DMS 273 (cell line): ENCODE results near the gene ASB10.

Experiments
- DNase-seq: peaks from one replicate; lab custom pipeline; 2025; ENCODE audit not compliant: unreplicated experiment; lab: John Stamatoyannopoulos, UW

The ASB10 gene

GRCh38 chr7:151189038-151189437 is 2.0 kb upstream of the ASB10 start:
- DNase-seq = no peak

DNA sequence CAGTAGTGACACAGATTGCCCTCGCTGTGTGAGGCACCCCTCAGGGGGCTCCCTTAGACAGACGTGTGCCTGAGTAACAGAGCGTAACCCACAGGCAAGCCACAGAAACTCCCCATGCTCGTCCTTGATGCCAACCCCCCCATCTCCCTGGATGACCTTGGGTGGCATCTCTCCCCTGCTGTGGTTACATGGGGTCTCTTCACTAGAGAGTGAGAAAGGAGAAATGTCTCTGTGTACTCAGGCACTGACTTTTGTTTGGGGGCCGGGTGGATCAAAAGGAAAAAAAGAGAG is 1.1 kb upstream of the ASB10 start:
- no peak for DNase-seq

- no peak for DNase-seq
These were observed 580 bp upstream of the ASB10 start for GRCh38 chr7:151187409-151188251.

- no peak for DNase-seq
These were observed 1.0 kb downstream of the ASB10 start for GRCh38 chr7:151185762-151186639.

DNA sequence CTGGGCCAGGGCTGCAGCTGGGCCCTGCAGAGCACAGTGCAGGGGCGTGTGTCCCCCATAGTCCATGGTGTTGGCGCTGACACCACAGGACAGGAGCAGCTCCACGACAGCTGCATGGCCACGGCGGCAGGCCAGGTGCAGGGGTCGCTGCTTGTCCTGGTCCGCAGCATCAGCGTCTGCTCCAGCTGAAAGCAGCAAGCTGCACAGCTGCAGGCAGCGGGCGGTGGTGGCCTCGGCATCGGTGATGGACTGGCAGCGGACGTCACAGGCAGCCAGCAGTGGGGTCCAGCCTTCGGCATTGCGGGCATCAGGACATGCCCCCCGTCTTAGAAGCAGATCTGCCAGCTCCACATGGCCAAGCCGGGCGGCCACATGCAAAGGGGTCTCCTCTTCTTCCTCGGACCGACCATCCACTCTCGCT is 6.0 kb downstream of the ASB10 start:
- DNase-seq = no peak

- DNase-seq = no peak
These were observed 7.1 kb downstream of the ASB10 start for GRCh38 chr7:151179946-151180345.

DNA sequence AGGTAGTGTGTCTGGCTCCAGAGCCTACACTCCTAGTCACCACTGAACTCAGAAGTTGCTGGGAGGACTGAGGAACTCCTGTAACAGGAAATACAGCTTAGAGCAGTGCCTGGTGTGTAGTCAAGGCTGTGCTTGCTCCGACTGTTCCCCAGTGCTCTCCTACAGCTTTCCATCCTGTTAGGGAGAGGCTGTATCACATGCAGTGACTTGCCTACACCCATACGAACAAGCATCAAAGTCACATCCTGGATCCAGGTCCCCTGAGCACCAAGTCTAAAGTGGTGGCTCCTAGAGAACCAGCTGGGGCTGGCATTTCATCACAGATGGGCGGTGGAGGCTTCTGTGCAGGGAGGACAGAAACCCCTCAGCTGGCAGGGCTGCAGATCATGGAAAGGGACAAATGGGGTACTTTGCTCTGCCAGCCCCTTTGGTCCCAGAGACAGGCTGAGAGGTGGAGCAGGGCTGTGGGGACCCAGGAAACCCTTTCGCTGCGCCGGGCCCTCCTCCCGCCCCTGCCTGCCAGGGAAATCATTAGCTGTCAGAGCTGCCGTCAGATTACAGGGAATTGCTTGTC is 7.7 kb downstream of the ASB10 start:
- DNase-seq = no peak

DNA sequence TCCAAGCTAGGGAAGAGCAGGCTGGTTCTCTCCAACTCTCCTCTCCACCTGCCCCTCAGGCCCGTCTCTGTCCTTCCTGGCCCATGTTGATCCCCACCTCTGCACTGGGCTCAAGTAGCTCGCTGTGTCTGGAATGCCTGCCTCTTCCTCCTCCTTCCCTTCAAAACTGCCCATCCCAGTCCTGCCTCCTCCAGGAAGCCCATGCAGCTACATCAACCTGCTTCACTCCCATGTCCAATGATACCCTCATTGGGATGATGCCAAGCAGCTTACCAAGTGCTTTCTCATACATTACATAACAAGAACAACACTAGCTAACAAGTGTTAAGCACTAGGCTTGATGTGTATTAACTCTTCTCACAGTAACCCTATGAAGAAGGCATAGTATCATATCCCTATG is 8.2 kb downstream of the ASB10 start:
- no peak for DNase-seq

DNA sequence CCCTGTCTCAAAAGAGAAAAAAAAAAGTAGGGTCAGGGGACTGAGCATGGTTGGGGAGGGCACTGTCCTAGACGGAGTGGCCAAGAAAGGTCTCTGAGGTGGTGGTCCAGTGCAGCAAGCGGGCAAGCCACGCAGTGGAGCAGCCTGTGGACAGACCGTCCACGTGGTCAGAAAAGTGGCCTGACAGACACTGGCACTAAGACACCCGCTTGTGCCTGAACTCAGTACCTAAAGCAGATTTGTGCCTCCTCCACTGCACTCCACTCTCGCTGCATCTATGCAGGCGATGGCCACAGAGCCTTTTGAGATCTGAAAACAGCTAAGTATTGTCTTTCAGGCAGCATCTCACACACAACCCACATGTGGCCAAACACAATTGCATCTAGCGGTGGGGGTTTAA is 8.8 kb downstream of the ASB10 start:
- no peak for DNase-seq

DNA sequence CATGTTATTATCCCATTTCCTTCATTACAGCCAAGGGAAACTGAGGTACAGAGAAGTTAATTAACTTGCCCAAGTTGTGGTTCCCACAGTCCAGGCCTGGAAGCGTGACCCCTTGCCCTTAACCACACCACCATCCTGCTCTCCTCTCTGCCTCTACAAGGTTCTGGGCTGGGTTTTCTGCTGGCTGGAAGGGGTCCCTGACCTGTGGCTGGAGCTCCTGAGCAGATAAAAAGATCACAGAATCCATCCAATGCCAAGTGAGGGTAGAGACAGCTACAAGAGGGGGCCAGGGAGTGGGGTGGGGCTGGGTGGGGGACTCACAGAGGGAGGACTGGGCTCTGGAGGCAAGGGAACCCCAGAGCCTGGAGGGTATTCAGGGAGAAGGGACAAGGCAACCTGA is 9.7 kb downstream of the ASB10 start:
- DNase-seq = no peak

DNA sequence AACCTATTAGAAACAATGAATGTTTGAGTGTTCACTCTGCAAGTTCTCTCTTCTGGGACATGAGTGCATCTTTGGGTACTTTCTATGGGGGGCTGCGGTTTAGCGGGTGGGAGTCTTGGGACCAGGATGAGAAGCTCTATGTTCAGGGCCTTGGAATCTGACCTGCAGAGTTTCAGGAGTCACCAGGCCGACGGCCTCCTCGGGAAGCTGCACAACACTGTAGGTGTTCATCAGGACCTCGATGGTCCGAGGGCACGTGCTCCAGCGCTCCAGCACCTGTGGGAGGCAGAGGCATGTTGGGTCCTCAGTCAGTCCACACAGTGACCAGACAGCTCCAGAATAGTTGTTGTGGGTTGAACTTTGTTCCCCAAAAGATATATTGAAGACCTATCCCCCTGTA is 10.6 kb downstream of the ASB10 start:
- DNase-seq = no peak

DNA sequence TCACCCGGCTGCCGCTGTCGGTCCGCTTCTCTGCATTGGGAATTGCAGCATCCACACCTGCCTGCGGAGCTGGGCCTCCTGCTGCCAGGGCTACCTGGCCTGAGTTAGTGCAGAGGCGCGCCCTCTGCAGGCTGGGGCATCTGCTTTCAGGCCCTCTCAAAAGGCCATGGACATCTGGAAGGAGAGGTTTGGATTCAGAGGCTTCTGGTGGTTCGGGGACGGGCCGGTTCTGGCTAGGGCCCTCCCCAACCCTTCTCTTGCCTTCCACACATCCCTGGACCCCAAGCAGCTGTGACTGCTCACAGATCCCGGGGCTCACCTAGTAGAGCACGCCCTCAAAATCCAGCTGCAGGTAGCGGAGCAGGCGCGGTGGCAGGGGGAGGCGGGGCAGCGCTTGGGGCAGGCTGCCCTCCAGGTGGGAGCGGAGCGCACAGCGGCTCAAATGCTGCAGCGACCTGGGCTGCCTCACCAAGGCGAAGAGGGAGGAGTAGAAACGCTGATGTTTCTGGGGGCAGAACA is 11.2 kb downstream of the ASB10 start:
- DNase-seq = no peak

GRCh38 chr7:151175047-151175792 is 11.8 kb downstream of the ASB10 start:
- no peak for DNase-seq

DNA sequence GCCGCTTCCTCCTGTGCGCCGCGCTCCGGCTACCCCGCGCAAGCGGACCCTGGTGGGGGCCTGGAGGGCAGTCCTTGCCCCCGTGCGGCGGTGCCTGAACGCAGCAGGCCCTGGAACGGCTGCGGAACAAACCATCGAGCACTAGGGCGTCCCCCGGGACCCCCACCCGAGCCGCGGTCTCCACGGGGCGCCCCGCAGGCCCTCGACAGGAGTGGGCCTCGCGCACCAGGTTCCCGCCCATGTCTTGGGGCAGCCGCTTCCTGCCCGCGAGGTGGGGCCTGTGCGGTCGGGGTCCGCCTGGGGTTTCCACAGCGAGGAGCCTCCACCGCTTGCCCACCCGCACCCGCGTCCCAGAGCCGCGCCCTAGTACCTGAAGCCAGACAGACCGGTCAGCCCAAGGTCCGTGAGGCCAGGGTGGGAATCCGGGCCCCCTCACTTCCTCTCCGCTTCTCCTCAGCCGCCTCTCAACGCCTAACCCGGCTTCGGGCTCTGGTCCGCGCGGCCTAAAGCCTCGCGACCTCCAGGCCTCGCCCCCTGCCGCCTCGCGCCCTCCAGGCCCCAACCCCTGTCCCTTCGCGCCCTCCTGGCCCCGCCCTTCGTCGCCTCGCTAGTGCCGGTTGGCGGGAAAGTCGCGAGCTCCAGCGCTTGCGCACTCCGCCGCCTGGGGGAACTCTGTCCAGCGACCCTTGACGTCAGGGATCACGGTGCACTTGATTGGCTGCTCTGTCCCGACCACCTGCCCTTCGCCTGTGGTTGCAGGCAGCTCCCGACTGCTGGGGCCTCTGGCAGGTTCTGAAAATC is 12.6 kb downstream of the ASB10 start:
- DNase-seq = no peak

- DNase-seq = no peak
These were observed 13.4 kb downstream of the ASB10 start for GRCh38 chr7:151173386-151174245.

DNA sequence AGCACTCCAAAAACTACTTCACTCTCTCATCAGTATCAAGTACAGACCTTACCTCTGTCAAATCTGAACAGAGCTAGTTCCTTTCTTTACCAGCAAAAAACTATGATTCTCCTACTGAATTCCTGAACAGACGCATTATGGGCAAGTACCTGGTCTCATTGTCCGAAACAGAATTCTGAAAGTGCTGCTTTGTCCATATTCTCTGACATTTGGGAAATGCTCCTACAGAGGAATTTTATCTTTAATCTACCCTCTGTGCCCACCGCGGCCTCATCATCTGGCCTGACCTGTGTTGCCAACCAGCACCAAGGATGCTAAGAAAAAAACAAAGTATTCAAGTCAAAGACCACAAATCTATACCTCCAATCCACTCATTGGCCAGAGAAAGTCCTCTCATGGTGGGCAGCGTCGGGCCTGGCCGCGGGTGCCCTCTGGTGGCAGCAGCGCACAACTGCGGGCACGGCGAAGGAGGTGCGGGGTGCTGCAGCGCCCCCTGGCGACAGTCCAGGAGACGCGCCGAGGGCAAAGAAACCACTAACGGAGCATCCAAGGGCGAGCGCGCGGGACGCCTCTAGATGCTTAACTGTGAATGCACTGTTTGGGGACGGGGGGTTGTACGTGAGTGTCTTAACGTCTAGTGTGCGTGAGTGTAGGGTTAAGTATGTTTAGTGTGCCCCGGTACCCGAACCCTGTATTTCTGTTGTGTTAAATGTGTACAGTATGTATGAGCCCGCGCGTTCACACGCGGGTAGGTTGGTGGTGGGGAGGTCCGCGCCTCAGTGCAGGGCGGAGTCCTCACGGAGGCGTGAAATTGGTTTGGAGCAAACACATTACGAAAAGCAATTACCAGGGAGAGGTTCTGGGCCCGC is 14.5 kb downstream of the ASB10 start:
- DNase-seq = peak; percentile 94

GRCh38 chr7:151168787-151169162 is 18.3 kb downstream of the ASB10 start:
- no peak for DNase-seq

DNA sequence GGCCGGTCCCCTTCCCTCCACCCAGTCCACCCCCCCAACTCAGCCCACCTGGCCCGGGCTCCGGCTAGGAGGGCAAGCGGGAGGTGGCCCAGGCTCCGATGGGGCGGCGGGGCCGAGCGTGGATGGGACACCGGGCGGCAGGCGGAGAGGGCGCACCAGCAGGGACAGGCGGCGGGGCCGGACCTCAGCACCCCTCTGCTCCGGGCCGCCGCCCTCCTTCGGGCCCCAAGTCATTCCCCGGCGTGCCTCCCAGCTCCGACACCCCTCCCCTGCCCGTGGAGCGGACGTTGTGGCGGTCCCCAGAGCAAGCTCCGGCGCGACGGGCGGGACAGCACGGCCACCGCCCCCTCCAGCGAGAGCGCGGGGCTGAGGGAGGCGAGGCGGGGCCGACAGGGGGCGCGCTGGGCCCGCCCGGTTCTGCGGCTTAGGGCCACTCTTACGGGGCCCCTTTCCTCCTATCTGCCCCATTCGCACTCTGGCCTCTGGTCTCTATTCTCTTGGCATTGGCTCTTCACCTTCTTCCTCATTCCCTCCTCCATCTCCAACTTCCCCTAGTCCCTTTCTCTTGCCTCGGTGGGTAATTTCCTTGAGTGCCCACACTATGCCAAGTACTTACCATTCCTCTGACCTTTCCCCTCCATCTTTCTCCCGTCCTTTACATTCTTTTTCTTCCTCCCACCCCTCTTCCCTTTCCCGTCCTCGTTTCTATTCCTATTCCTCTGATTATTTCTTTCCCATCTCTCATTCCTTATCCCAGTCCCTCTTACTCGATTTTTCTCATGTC is 18.9 kb downstream of the ASB10 start:
- peak; percentile 87 for DNase-seq
